KOPT-K1 (cell line): ENCODE measurements around the gene STAC2.
"Not testable (repeated sequence)": the region's sequence is repeated elsewhere in the genome, so short reads cannot be mapped to it uniquely, and the experiment has no call there.

Experiments used
- H3K27ac ChIP-seq: fragments of 200-600 bp; sonication (generic); 2 replicates; pipeline ENCODE4 v1.5.1; 2016; ENCODE audit warnings: antibody characterized with exemption, mild to moderate bottlenecking, low read depth, low read length; ENCODE audit not compliant: poor library complexity, severe bottlenecking
- H3K36me3 ChIP-seq: fragments of 200-600 bp; sonication (generic); 2 replicates; pipeline ENCODE4 v1.5.1; 2017; ENCODE audit warnings: antibody characterized with exemption, mild to moderate bottlenecking, low read length, moderate library complexity; ENCODE audit not compliant: insufficient read depth
- H3K9me3 ChIP-seq: fragments of 200-600 bp; sonication (generic); 2 replicates; pipeline ENCODE4 v1.5.1; 2017; ENCODE audit warnings: antibody characterized with exemption, low read length, mild to moderate bottlenecking; ENCODE audit not compliant: insufficient read depth, poor library complexity, severe bottlenecking

Gene STAC2

GRCh38 chr17:39225308-39225958 lies at the start of gene STAC2:
STAC2 (minus strand) TSS chr17:39225945; CDS start chr17:39225502, 443 bp downstream.
- no peaks in the 10 kb centered on the region for H3K9me3 ChIP-seq
- no peak within 1 kb of the TSS for H3K27ac ChIP-seq
- no peaks in the 10 kb centered on the region for H3K36me3 ChIP-seq

GRCh38 chr17:39271546-39271945 lies 45.8 kb upstream of the STAC2 start:
- Histone ChIP-seq H3K36me3 (peaks cover 11% of the 10 kb centered on the region; the same call in 1 of the 2 replicates), H3K9me3 (no peaks in the 10 kb centered on the region), H3K27ac (no peak overlapping the region)

GRCh38 chr17:39270923-39271322 lies 45.2 kb upstream of the STAC2 start:
- peaks cover 11% of the 10 kb centered on the region; the same call in 1 of the 2 replicates for H3K36me3 ChIP-seq
- no peak overlapping the region for H3K27ac ChIP-seq
- no peaks in the 10 kb centered on the region for H3K9me3 ChIP-seq

- Histone ChIP-seq H3K36me3 (peaks cover 16% of the 10 kb centered on the region), H3K27ac (no peak overlapping the region), H3K9me3 (no peaks in the 10 kb centered on the region)
Measured at GRCh38 chr17:39264119-39264518, 38.4 kb upstream of the STAC2 start.

GRCh38 chr17:39261286-39261685 lies 35.5 kb upstream of the STAC2 start:
- Histone ChIP-seq H3K27ac (no peak overlapping the region), H3K36me3 (peaks cover 27% of the 10 kb centered on the region; the same call in 1 of the 2 replicates), H3K9me3 (no peaks in the 10 kb centered on the region)

- Histone ChIP-seq H3K27ac (no peak overlapping the region), H3K9me3 (no peaks in the 10 kb centered on the region), H3K36me3 (0 out of 2 replicates have a peak, but pooled peaks cover 4% of the 10 kb centered on the region)
Measured at GRCh38 chr17:39252788-39253460, 27.2 kb upstream of the STAC2 start.

- Histone ChIP-seq H3K27ac (no peak overlapping the region), H3K9me3 (no peaks in the 10 kb centered on the region), H3K36me3 (no peaks in the 10 kb centered on the region)
Measured at GRCh38 chr17:39251997-39252396, 26.3 kb upstream of the STAC2 start.

- not testable (repeated sequence) for H3K9me3 ChIP-seq, H3K27ac ChIP-seq, H3K36me3 ChIP-seq
Measured at GRCh38 chr17:39250076-39250475, 24.3 kb upstream of the STAC2 start.

GRCh38 chr17:39246274-39246673 lies 20.5 kb upstream of the STAC2 start:
- H3K36me3 ChIP-seq = no peaks in the 10 kb centered on the region
- no peak overlapping the region for H3K27ac ChIP-seq
- H3K9me3 ChIP-seq = no peaks in the 10 kb centered on the region

- H3K9me3 ChIP-seq = no peaks in the 10 kb centered on the region
- no peaks in the 10 kb centered on the region for H3K36me3 ChIP-seq
- peak overlapping the region; percentile 6 for H3K27ac ChIP-seq
Measured at GRCh38 chr17:39244600-39245570, 19.1 kb upstream of the STAC2 start.

- H3K36me3 ChIP-seq = no peaks in the 10 kb centered on the region
- no peaks in the 10 kb centered on the region for H3K9me3 ChIP-seq
- peak overlapping the region; percentile 6 for H3K27ac ChIP-seq
Measured at GRCh38 chr17:39244016-39244599, 18.4 kb upstream of the STAC2 start.

- Histone ChIP-seq H3K27ac (no peak overlapping the region), H3K9me3 (no peaks in the 10 kb centered on the region), H3K36me3 (no peaks in the 10 kb centered on the region)
Measured at GRCh38 chr17:39243155-39243554, 17.4 kb upstream of the STAC2 start.

- Histone ChIP-seq H3K9me3 (no peaks in the 10 kb centered on the region), H3K36me3 (no peaks in the 10 kb centered on the region), H3K27ac (no peak overlapping the region)
Measured at GRCh38 chr17:39240631-39241030, 14.9 kb upstream of the STAC2 start.

GRCh38 chr17:39239640-39240314 lies 14.0 kb upstream of the STAC2 start:
- no peaks in the 10 kb centered on the region for H3K36me3 ChIP-seq
- no peak overlapping the region for H3K27ac ChIP-seq
- no peaks in the 10 kb centered on the region for H3K9me3 ChIP-seq
